H1 (cell line): Measurements from ENCODE around the gene NECTIN1. TPM values are rescaled to one million over a fixed set of nuclear protein-coding genes. Genes with fewer than 3 reads are reported as not detected.
A peak's percentile ranks its signal among the peaks of the same experiment; 100 is the strongest.

ENCODE experiments used
- EZH2 ChIP-seq: fragments of 200-600 bp; sonication (generic); IDR thresholded peaks from 2 replicates; pipeline ENCODE4 v1.7.1; 2012; ENCODE audit warnings: low read depth, mild to moderate bottlenecking, moderate library complexity, low read length, inconsistent platforms; ENCODE audit not compliant: severe bottlenecking
- GTF2F1 ChIP-seq: IDR thresholded peaks from 2 replicates; pipeline ENCODE4 v1.6.1; 2012; ENCODE audit warnings: low read depth, low read length, improper control_type of control experiment, borderline replicate concordance
- RBBP5 ChIP-seq: IDR thresholded peaks from 2 replicates; pipeline ENCODE4 v1.7.1; 2012; ENCODE audit warnings: low read depth, mild to moderate bottlenecking, inconsistent platforms, low read length, moderate library complexity, borderline replicate concordance
- polyA plus RNA-seq, 7 experiments: library from polyadenylated mRNA; depleted of rRNA in 3 of 7; stranded (reverse) in 5 of 7; unstranded in 2 of 7; fragments of >200 nt in 5 of 7; fragments of 200-250 nt in 2 of 7; gene quantifications; 1 replicate in 5 of 7; 2 replicates in 1 of 7; 4 replicates in 1 of 7; pipeline versions ENCODE4 v1.2.1 to v1.2.3, GENCODE V29; 2011 to 2013; ENCODE audit warnings: missing spikeins in 2 of 7, mixed read lengths in 2 of 7
- total RNA-seq: library from RNA; stranded (reverse); fragmentation: NEBNext Ultra II Directional; extraction: Animal tissue kit (Norgen Biotek cat#: 25700); gene quantifications from 2 replicates; pipeline ENCODE4 v1.2.1, GENCODE V29; 2021
- TF ChIP-seq, protein P1 (sequence below): IDR thresholded peaks from 2 replicates; pipeline ENCODE4 v1.6.1; 2011; ENCODE audit warnings: low read length, improper control_type of control experiment

The NECTIN1 gene
- total and polyA plus RNA-seq, 2 of the 8 experiments (the other 6 are each of a cell fraction or from before 2014, with no cell fraction given), result 43.2 to 97.7 TPM

DNA sequence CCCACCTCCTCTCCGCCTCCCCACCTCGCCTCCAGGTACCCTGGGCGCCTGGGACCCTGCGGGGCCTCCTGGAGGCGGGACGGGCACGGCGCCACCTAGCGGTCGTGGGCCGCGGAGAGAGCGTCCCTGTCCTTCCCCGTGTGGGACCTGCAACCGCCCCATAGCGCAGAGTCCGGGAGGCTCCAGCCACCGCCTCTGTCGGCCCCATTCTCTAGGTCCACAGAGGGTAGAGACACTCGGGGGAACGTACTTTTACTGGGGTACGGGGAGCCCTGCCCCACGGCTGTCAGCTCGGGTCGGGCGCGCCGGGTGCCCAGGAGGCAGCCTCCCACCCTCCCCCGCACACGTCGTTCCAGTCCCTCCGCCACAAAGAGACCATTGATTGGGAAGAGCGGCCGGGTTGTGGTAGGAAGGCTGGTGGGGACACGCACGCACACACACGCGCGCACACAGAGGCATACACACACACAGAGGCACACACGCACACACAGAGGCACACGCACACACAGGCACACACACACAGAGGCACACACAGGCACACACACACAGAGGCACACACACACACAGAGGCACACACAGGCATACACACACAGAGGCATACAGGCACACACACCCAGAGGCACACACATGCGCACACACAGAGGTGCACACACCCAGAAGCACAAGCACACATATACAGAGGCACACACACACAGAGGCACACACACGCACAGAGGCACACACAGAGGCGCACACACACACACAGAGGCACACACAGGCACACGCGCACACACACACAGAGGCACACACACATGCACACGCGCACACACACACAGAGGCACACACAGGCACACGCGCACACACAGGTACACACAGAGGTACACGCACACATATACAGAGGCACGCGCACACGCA, 12.6 kb upstream of the NECTIN1 start (continued):
- TF ChIP-seq, protein P1, sequence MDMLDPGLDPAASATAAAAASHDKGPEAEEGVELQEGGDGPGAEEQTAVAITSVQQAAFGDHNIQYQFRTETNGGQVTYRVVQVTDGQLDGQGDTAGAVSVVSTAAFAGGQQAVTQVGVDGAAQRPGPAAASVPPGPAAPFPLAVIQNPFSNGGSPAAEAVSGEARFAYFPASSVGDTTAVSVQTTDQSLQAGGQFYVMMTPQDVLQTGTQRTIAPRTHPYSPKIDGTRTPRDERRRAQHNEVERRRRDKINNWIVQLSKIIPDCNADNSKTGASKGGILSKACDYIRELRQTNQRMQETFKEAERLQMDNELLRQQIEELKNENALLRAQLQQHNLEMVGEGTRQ, result no peak
- no peak for TF ChIP-seq RBBP5
- TF ChIP-seq GTF2F1, result no peak
- peak; percentile 27 for TF ChIP-seq EZH2
